Neural cell (in vitro differentiated cells): ENCODE measurements around the gene TAS2R20.

ENCODE experiments used
- CTCF ChIP-seq: fragments of 450-650 bp; IDR thresholded peaks from 2 replicates; pipeline ENCODE4 v1.5.1; 2014; ENCODE audit warnings: antibody characterized with exemption, mild to moderate bottlenecking, moderate library complexity; ENCODE audit not compliant: poor library complexity, severe bottlenecking
- EP300 ChIP-seq: fragments of 450-650 bp; conservative IDR thresholded peaks from 2 replicates; pipeline ENCODE4 v1.6.1; 2014; ENCODE audit warnings: antibody characterized with exemption, mild to moderate bottlenecking, moderate library complexity; ENCODE audit not compliant: poor library complexity, severe bottlenecking
- EZH2 ChIP-seq: fragments of 200-600, 300-800 bp; shearing (Covaris generic), sonication (generic); IDR thresholded peaks from 2 replicates; pipeline ENCODE4 v1.6.1; 2014; ENCODE audit warnings: antibody characterized with exemption, low read length, borderline replicate concordance, mild to moderate bottlenecking; ENCODE audit not compliant: insufficient read depth, poor library complexity, severe bottlenecking
- MXI1 ChIP-seq: fragments of 450-650 bp; conservative IDR thresholded peaks from 2 replicates; pipeline ENCODE4 v1.6.1; 2014; ENCODE audit warnings: antibody characterized with exemption, mild to moderate bottlenecking; ENCODE audit not compliant: poor library complexity, severe bottlenecking
- POLR2AphosphoS5 ChIP-seq: IDR thresholded peaks from 2 replicates; pipeline ENCODE4 v1.6.1; 2012
- RAD21 ChIP-seq: fragments of 450-650 bp; conservative IDR thresholded peaks from 2 replicates; pipeline ENCODE4 v1.6.1; 2014; ENCODE audit warnings: antibody characterized with exemption, mild to moderate bottlenecking, moderate library complexity
- SMC3 ChIP-seq: fragments of 450-650 bp; conservative IDR thresholded peaks from 2 replicates; pipeline ENCODE4 v1.6.1; 2014; ENCODE audit warnings: antibody characterized with exemption, mild to moderate bottlenecking, moderate library complexity; ENCODE audit not compliant: poor library complexity
- TAF1 ChIP-seq: IDR thresholded peaks from 2 replicates; pipeline ENCODE4 v1.6.1; 2012; ENCODE audit warnings: low read depth
- TF ChIP-seq, protein P1 (sequence below): IDR thresholded peaks from 2 replicates; pipeline ENCODE4 v1.6.1; 2012; ENCODE audit warnings: borderline replicate concordance

GRCh38 chr12:11016937-11017336, 18.8 kb upstream of the TAS2R20 start:
- TF ChIP-seq CTCF, result no peak
- no peak for TF ChIP-seq EZH2
- TF ChIP-seq MXI1, result no peak
- no peak for TF ChIP-seq RAD21
- TF ChIP-seq EP300, result no peak
- no peak for TF ChIP-seq POLR2AphosphoS5
- no peak for TF ChIP-seq SMC3
- TF ChIP-seq, protein P1, sequence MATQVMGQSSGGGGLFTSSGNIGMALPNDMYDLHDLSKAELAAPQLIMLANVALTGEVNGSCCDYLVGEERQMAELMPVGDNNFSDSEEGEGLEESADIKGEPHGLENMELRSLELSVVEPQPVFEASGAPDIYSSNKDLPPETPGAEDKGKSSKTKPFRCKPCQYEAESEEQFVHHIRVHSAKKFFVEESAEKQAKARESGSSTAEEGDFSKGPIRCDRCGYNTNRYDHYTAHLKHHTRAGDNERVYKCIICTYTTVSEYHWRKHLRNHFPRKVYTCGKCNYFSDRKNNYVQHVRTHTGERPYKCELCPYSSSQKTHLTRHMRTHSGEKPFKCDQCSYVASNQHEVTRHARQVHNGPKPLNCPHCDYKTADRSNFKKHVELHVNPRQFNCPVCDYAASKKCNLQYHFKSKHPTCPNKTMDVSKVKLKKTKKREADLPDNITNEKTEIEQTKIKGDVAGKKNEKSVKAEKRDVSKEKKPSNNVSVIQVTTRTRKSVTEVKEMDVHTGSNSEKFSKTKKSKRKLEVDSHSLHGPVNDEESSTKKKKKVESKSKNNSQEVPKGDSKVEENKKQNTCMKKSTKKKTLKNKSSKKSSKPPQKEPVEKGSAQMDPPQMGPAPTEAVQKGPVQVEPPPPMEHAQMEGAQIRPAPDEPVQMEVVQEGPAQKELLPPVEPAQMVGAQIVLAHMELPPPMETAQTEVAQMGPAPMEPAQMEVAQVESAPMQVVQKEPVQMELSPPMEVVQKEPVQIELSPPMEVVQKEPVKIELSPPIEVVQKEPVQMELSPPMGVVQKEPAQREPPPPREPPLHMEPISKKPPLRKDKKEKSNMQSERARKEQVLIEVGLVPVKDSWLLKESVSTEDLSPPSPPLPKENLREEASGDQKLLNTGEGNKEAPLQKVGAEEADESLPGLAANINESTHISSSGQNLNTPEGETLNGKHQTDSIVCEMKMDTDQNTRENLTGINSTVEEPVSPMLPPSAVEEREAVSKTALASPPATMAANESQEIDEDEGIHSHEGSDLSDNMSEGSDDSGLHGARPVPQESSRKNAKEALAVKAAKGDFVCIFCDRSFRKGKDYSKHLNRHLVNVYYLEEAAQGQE, result no peak
- TF ChIP-seq TAF1, result no peak
